HG02759 (cell line): Measurements from ENCODE around the gene FYN.

Experiments
- ATAC-seq: cut with Tn5 transposase; IDR thresholded peaks from one replicate; pipeline ENCODE4 v1.9.1; 2021; ENCODE audit warnings: mild to moderate bottlenecking, moderate library complexity; ENCODE audit not compliant: unreplicated experiment

FYN gene

GRCh38 chr6:111772381-111772780, 100.9 kb downstream of the FYN start:
- no peak for ATAC-seq

GRCh38 chr6:111771629-111772028, 101.6 kb downstream of the FYN start:
- ATAC-seq = no peak

- no peak for ATAC-seq
These were observed 102.2 kb downstream of the FYN start for GRCh38 chr6:111771094-111771432.

GRCh38 chr6:111770263-111771093, 102.8 kb downstream of the FYN start:
- no peak for ATAC-seq

GRCh38 chr6:111769365-111770152, 103.7 kb downstream of the FYN start:
- ATAC-seq = no peak

- ATAC-seq = no peak
These were observed 104.9 kb downstream of the FYN start for GRCh38 chr6:111768431-111768770.

GRCh38 chr6:111767752-111768430, 105.4 kb downstream of the FYN start:
- no peak for ATAC-seq

GRCh38 chr6:111766201-111766857, 106.9 kb downstream of the FYN start:
- no peak for ATAC-seq

- no peak for ATAC-seq
These were observed 107.5 kb downstream of the FYN start for GRCh38 chr6:111765763-111766162.

- peak; percentile 83 for ATAC-seq
These were observed 108.7 kb downstream of the FYN start for GRCh38 chr6:111764238-111765175.

- no peak for ATAC-seq
These were observed 109.9 kb downstream of the FYN start for GRCh38 chr6:111763381-111763780.

GRCh38 chr6:111761783-111762312, 111.4 kb downstream of the FYN start:
- ATAC-seq = peak; percentile 33

- no peak for ATAC-seq
These were observed 112.0 kb downstream of the FYN start for GRCh38 chr6:111761212-111761611.

GRCh38 chr6:111759836-111760785, 113.1 kb downstream of the FYN start:
- no peak for ATAC-seq

GRCh38 chr6:111759331-111759835, 113.9 kb downstream of the FYN start:
- ATAC-seq = no peak

- no peak for ATAC-seq
These were observed 114.5 kb downstream of the FYN start for GRCh38 chr6:111758608-111759329.

GRCh38 chr6:111757342-111757741, 115.9 kb downstream of the FYN start:
- no peak for ATAC-seq

GRCh38 chr6:111754423-111754822, 118.8 kb downstream of the FYN start:
- no peak for ATAC-seq
